Measurements from ENCODE around the gene COL3A1. TPM values are rescaled to one million over a fixed set of nuclear protein-coding genes. Genes with fewer than 3 reads are reported as not detected.

Gene COL3A1
- total and polyA plus RNA-seq, 2 of the 8 experiments (the other 6 are each of a cell fraction or from before 2014, with no cell fraction given), result 0.07 to 0.11 TPM

DNA sequence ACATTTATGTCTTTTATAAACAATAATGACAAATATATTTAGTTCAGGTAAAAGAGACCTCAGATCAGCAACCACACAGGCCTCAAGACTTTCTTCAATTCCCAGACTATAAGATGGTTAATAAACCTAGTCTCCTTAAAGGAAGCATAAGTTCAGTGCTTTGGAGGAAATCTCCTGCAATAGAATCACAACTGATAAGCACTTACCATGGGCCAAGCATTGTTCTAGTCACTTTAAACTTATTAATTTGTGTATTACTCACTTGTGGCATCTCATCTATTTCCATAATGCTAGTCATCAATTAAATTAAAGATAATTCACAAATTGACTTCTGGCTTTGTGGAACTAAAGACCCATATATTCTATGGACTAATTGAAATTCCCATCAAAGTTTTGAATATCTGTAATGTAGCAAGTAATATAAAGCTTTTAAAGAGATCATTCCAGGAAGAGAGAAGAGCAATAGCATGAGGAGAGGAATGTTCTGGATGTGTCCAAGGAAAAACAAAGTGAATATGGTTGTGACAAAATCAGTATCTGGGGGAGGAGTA lies 42.2 kb downstream of the COL3A1 start:
- TF ChIP-seq GABPA (IDR thresholded peaks at IDR 0.05; ENCODE audit: borderline replicate concordance, insufficient read depth, low read length), result no peak
- Histone ChIP-seq H3K79me1 (ENCODE audit: low read depth, low read length) (no peaks in the 10 kb centered on the region), H3K4me1 (replicated peaks in 1 of 4; ENCODE audit: control insufficient read depth in 3 of 4, insufficient read depth in 4 of 4, low read length in 3 of 4) (peaks cover 0 to 7% (median 0%) of the 10 kb centered on the region in 4 experiments; a peak in 2 of 7 replicates), H4K8ac (ENCODE audit: extremely low read depth, insufficient read depth, low read length) (no peak overlapping the region), H3K9me3 (ENCODE audit: insufficient read depth in 2 of 2, low read depth in 1 of 2, low read length in 1 of 2) (no peaks in the 10 kb centered on the region), H4K91ac (replicated peaks; ENCODE audit: insufficient read length, low read length) (no peak overlapping the region), H3K23me2 (ENCODE audit: low read depth, low read length) (no peaks in the 10 kb centered on the region), H3K23ac (ENCODE audit: insufficient read length) (no peak overlapping the region), H3K27me3 (replicated peaks in 1 of 4; ENCODE audit: control insufficient read depth in 3 of 4, extremely low read depth in 1 of 4, insufficient read depth in 3 of 4, low read length in 3 of 4) (no peaks in the 10 kb centered on the region), H2BK20ac (ENCODE audit: low read length) (no peak overlapping the region), H3K4me2 (ENCODE audit: insufficient read depth in 1 of 2, low read depth in 2 of 2, low read length in 2 of 2) (no peak overlapping the region), H3K14ac (ENCODE audit: insufficient read length) (no peak overlapping the region), H4K20me1 (replicated peaks in 1 of 2; ENCODE audit: control insufficient read depth in 1 of 2, insufficient read depth in 2 of 2, low read length in 2 of 2) (no peaks in the 10 kb centered on the region), H4K5ac (ENCODE audit: insufficient read length, low read depth, low read length) (no peak overlapping the region), H3K36me3 (ENCODE audit: control insufficient read depth in 2 of 4, insufficient read depth in 4 of 4, low read length in 3 of 4) (no peaks in the 10 kb centered on the region), H3K79me2 (ENCODE audit: control insufficient read depth in 1 of 2, insufficient read depth in 2 of 2, low read length in 2 of 2) (no peaks in the 10 kb centered on the region), H3K9ac (replicated peaks in 1 of 4; ENCODE audit: extremely low read depth in 1 of 4, low read depth in 3 of 4, low read length in 3 of 4) (no peak overlapping the region), H3K4me3 (ENCODE audit: extremely low read depth in 1 of 4, insufficient read depth in 2 of 4, low read depth in 3 of 4, low read length in 4 of 4) (no peak overlapping the region), H2BK5ac (ENCODE audit: low read depth, low read length) (no peak overlapping the region), H2BK120ac (replicated peaks; ENCODE audit: low read depth, low read length) (no peak overlapping the region), H3K27ac (ENCODE audit: low read depth, low read length) (no peak overlapping the region), H3K4ac (replicated peaks; ENCODE audit: insufficient read length, low read depth, low read length) (no peak overlapping the region), H3K56ac (replicated peaks; ENCODE audit: insufficient read length, low read depth, low read length) (no peak overlapping the region), H2BK12ac (ENCODE audit: low read depth, low read length) (no peak overlapping the region), H2AK5ac (ENCODE audit: low read depth, low read length) (no peak overlapping the region), H3K18ac (ENCODE audit: extremely low read depth, low read length) (no peak overlapping the region), H2BK15ac (ENCODE audit: low read length) (no peak overlapping the region), H2AFZ (ENCODE audit: low read length) (no peak overlapping the region)
- CTCF ChIA-PET (ENCODE audit: partially characterized antibody), result interaction anchor here (1.2 kb wide), 1 partner anchor 9 kb away, joined by 4 read pairs; no protein-coding TSS in a partner anchor
- FAIRE-seq (no peak), DNase-seq (ENCODE audit: low read depth in 1 of 2, low spot score in 2 of 2) (no peak)
- POLR2A ChIA-PET (ENCODE audit: partially characterized antibody), result no interaction called here

Data from H1 (cell line).